Smooth muscle cell (in vitro differentiated cells): ENCODE measurements around the gene MTFR1L. TPM values are rescaled to one million over a fixed set of nuclear protein-coding genes. Genes with fewer than 3 reads are reported as not detected.

ENCODE experiments used
- DNase-seq: peaks from one replicate; lab custom pipeline; 2025; ENCODE audit not compliant: unreplicated experiment; lab: John Stamatoyannopoulos, UW
- H2AFZ ChIP-seq: fragments of 200-600 bp; sonication (generic); 2 replicates; pipeline ENCODE4 v1.6.0; 2016; ENCODE audit warnings: antibody characterized with exemption, low read depth, mild to moderate bottlenecking
- H3F3A ChIP-seq: fragments of 200-600 bp; sonication (generic); 2 replicates; pipeline ENCODE4 v1.6.0; 2017; ENCODE audit warnings: antibody characterized with exemption, low read depth
- H3K27ac ChIP-seq: fragments of 200-600 bp; sonication (generic); 2 replicates; pipeline ENCODE4 v1.5.1; 2016; ENCODE audit warnings: low read depth, mild to moderate bottlenecking
- H3K27me3 ChIP-seq: fragments of 200-600 bp; sonication (generic); 2 replicates; pipeline ENCODE4 v1.6.1; 2016; ENCODE audit warnings: low read depth, mild to moderate bottlenecking
- H3K36me3 ChIP-seq: fragments of 200-600 bp; sonication (generic); 2 replicates; pipeline ENCODE4 v1.5.1; 2016; ENCODE audit warnings: low read depth
- H3K4me1 ChIP-seq: fragments of 200-600 bp; sonication (generic); 2 replicates; pipeline ENCODE4 v1.5.1; 2016; ENCODE audit warnings: low read depth
- H3K4me2 ChIP-seq: fragments of 200-600 bp; sonication (generic); 2 replicates; pipeline ENCODE4 v1.6.0; 2016; ENCODE audit warnings: mild to moderate bottlenecking
- H3K4me3 ChIP-seq: fragments of 200-600 bp; sonication (generic); 2 replicates; pipeline ENCODE4 v1.5.1; 2016; ENCODE audit warnings: mild to moderate bottlenecking
- H3K79me2 ChIP-seq: fragments of 200-600 bp; sonication (generic); 2 replicates; pipeline ENCODE4 v1.6.0; 2016; ENCODE audit warnings: low read depth, mild to moderate bottlenecking
- H3K9ac ChIP-seq: fragments of 200-600 bp; sonication (generic); 2 replicates; pipeline ENCODE4 v1.6.0; 2016; ENCODE audit warnings: low read depth
- H3K9me3 ChIP-seq: fragments of 200-600 bp; sonication (generic); replicated peaks from 2 replicates; pipeline ENCODE4 v1.5.1; 2016; ENCODE audit warnings: low read depth
- H4K20me1 ChIP-seq: fragments of 200-600 bp; sonication (generic); 2 replicates; pipeline ENCODE4 v1.6.0; 2016; ENCODE audit warnings: low read depth
- WGBS: methylation state at CpG from one replicate; pipeline ENCODE4 v1.1.7; 2016; ENCODE audit warnings: low lambda C conversion rate; 5-methylcytosine and 5-hydroxymethylcytosine counted together
- polyA plus RNA-seq: library from polyadenylated mRNA; unstranded; fragments of >200 nt; fragmentation: Nextera tagmentation; extraction: Ambion mirVana; gene quantifications from 2 replicates; pipeline ENCODE4 v1.2.1, GENCODE V29; 2016
- total RNA-seq: library from RNA; depleted of rRNA; stranded (reverse); fragments of >200 nt; gene quantifications from 2 replicates; pipeline ENCODE4 v1.2.3, GENCODE V29; 2014
- TF ChIP-seq, protein P1 (sequence below): fragments of 200-600 bp; sonication (generic); IDR thresholded peaks from 2 replicates; pipeline ENCODE4 v1.5.1; 2017; ENCODE audit warnings: borderline replicate concordance, mild to moderate bottlenecking, antibody characterized with exemption; ENCODE audit not compliant: insufficient read depth, poor library complexity, severe bottlenecking

Gene MTFR1L
- total and polyA plus RNA-seq, 2 experiments from 2014 or later, result 47.2 to 63.9 TPM

DNA sequence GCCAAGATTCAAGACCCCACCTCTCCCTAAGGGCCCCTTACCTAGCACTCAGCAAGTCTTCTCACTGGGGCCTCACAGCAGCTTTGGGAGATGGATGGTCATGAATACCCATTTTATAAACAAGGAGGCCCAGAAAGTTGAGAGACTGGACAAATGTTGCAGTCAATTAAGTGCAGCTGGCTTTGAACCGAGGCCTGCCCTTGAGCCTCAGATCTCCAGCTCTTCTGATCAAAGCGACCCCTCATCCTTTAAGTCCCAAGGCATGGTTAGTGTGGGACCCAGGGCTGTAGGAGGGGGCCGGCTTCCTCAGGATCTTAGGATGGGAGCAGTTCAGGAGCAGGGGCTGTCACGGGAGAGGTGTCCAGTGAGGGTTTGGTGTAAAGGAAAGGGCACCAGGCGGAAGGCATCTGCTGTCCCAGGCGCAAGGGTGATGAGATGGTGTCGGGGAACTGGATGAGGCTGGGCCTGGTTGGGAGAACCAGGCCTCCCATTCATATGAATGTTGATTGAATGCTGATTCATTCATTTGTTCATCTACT lies 5.1 kb upstream of the MTFR1L start:
- Histone ChIP-seq H3F3A (peaks cover 17% of the 10 kb centered on the region), H2AFZ (no peak overlapping the region), H3K4me3 (no peak overlapping the region), H3K4me1 (peaks cover 7% of the 10 kb centered on the region), H3K9me3 (no peaks in the 10 kb centered on the region), H3K9ac (no peak overlapping the region), H3K79me2 (no peaks in the 10 kb centered on the region), H4K20me1 (peaks cover 7% of the 10 kb centered on the region), H3K27me3 (no peaks in the 10 kb centered on the region), H3K27ac (no peak overlapping the region), H3K4me2 (no peak overlapping the region), H3K36me3 (no peaks in the 10 kb centered on the region)
- WGBS, result 95% methylated on average over 7 of the region's 7 CpGs
- DNase-seq, result no peak
- TF ChIP-seq, protein P1, sequence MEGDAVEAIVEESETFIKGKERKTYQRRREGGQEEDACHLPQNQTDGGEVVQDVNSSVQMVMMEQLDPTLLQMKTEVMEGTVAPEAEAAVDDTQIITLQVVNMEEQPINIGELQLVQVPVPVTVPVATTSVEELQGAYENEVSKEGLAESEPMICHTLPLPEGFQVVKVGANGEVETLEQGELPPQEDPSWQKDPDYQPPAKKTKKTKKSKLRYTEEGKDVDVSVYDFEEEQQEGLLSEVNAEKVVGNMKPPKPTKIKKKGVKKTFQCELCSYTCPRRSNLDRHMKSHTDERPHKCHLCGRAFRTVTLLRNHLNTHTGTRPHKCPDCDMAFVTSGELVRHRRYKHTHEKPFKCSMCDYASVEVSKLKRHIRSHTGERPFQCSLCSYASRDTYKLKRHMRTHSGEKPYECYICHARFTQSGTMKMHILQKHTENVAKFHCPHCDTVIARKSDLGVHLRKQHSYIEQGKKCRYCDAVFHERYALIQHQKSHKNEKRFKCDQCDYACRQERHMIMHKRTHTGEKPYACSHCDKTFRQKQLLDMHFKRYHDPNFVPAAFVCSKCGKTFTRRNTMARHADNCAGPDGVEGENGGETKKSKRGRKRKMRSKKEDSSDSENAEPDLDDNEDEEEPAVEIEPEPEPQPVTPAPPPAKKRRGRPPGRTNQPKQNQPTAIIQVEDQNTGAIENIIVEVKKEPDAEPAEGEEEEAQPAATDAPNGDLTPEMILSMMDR, result no peak

GRCh38 chr1:25815208-25816111 lies 4.3 kb upstream of the MTFR1L start:
- Histone ChIP-seq H3K4me3 (no peak overlapping the region), H3F3A (peaks cover 17% of the 10 kb centered on the region), H3K4me1 (peaks cover 7% of the 10 kb centered on the region), H3K9me3 (no peaks in the 10 kb centered on the region), H3K9ac (no peak overlapping the region), H3K4me2 (no peak overlapping the region), H2AFZ (no peak overlapping the region), H3K27ac (no peak overlapping the region), H3K36me3 (no peaks in the 10 kb centered on the region), H3K27me3 (no peaks in the 10 kb centered on the region), H3K79me2 (peaks cover 5% of the 10 kb centered on the region), H4K20me1 (peaks cover 3% of the 10 kb centered on the region)
- TF ChIP-seq, protein P1, result no peak
- WGBS, result 98% methylated on average over 24 of the region's 24 CpGs
- no peak for DNase-seq

DNA sequence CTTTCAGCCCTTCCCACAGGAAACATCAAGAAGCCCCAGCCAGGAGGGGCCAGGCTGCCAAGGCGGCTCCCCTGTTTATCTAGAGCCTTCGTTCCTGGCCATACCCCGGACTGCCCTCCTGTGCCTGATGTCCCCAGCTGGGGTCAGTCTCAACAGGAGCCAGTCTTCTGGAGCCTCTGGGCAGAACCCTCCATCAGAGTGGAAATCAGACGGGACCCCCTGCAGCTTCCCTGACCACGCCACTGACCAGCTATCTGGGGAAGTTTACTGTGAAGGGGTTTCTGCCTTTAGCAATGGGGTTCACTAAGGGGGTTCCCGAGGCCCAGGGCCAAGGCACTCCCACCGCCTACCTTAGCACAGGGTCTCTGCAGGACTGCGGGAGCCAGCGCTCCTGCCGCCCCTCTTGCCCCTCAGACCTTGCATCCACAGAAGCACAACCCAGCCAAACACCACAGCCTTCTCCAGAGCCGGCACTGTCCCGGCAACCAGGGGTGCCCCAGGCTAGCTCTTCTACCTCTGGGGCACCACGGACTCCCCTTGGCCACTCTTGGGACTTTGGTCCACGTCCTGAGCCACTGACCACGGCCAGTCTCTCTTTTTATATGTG lies 3.5 kb upstream of the MTFR1L start:
- no peaks in the 10 kb centered on the region for H3K9me3 ChIP-seq
- peaks cover 17% of the 10 kb centered on the region for H3F3A ChIP-seq
- TF ChIP-seq, protein P1, result no peak
- DNase-seq, result no peak
- H2AFZ ChIP-seq, result no peak overlapping the region
- H3K36me3 ChIP-seq, result no peaks in the 10 kb centered on the region
- no peak overlapping the region for H3K4me2 ChIP-seq
- peaks cover 12% of the 10 kb centered on the region for H3K79me2 ChIP-seq
- no peaks in the 10 kb centered on the region for H3K27me3 ChIP-seq
- H4K20me1 ChIP-seq, result peaks cover 7% of the 10 kb centered on the region
- 97% methylated on average over 15 of the region's 15 CpGs for WGBS
- no peak overlapping the region for H3K27ac ChIP-seq
- H3K4me1 ChIP-seq, result peaks cover 11% of the 10 kb centered on the region
- H3K4me3 ChIP-seq, result no peak overlapping the region
- H3K9ac ChIP-seq, result no peak overlapping the region
